A172 (cell line): ENCODE data around the gene RABIF. TPM values are rescaled to one million over a fixed set of nuclear protein-coding genes. Genes with fewer than 3 reads are reported as not detected.
A peak's percentile ranks its signal among the peaks of the same experiment; 100 is the strongest.

Experiments used
- DNase-seq: peaks from one replicate; pipeline ENCODE4 v3.0.0-alpha.2; 2015; ENCODE audit warnings: low spot score
- total RNA-seq: library from RNA; depleted of rRNA; stranded (reverse); fragments of >200 nt; shearing (Covaris generic); gene quantifications from 2 replicates; pipeline ENCODE4 v1.2.3, GENCODE V29; 2014

The RABIF gene
- total RNA-seq, 1 experiment from 2014 or later, result 16.8 TPM

- DNase-seq, result no peak
Observed at GRCh38 chr1:202873026-202873425, 15.9 kb downstream of the RABIF start.

- DNase-seq, result no peak
Observed at GRCh38 chr1:202871367-202871766, 17.6 kb downstream of the RABIF start.

GRCh38 chr1:202862679-202863560, 26.0 kb downstream of the RABIF start:
- DNase-seq, result no peak

GRCh38 chr1:202861420-202862132, 27.4 kb downstream of the RABIF start:
- DNase-seq, result peak; percentile 88

- peak; percentile 59 for DNase-seq
Observed at GRCh38 chr1:202860744-202861419, 28.1 kb downstream of the RABIF start.

- no peak for DNase-seq
Observed at GRCh38 chr1:202858789-202859414, 30.0 kb downstream of the RABIF start.

GRCh38 chr1:202858331-202858730, 30.6 kb downstream of the RABIF start:
- no peak for DNase-seq

GRCh38 chr1:202857136-202857610, 31.8 kb downstream of the RABIF start:
- no peak for DNase-seq

- DNase-seq, result no peak
Observed at GRCh38 chr1:202856014-202856413, 32.9 kb downstream of the RABIF start.

GRCh38 chr1:202854787-202855186, 34.2 kb downstream of the RABIF start:
- no peak for DNase-seq

GRCh38 chr1:202852163-202852904, 36.6 kb downstream of the RABIF start:
- peak; percentile 77 for DNase-seq

- no peak for DNase-seq
Observed at GRCh38 chr1:202850593-202851362, 38.2 kb downstream of the RABIF start.

GRCh38 chr1:202848191-202848542, 40.8 kb downstream of the RABIF start:
- DNase-seq, result no peak

GRCh38 chr1:202844935-202845334, 44.0 kb downstream of the RABIF start:
- DNase-seq, result no peak

GRCh38 chr1:202844259-202844658, 44.7 kb downstream of the RABIF start:
- no peak for DNase-seq

GRCh38 chr1:202843081-202843480, 45.9 kb downstream of the RABIF start:
- no peak for DNase-seq

- DNase-seq, result no peak
Observed at GRCh38 chr1:202837746-202838262, 51.1 kb downstream of the RABIF start.

- no peak for DNase-seq
Observed at GRCh38 chr1:202836623-202837403, 52.1 kb downstream of the RABIF start.

- no peak for DNase-seq
Observed at GRCh38 chr1:202835548-202836072, 53.3 kb downstream of the RABIF start.
